H9 (cell line): ENCODE measurements around the gene NCKAP5. TPM values are rescaled to one million over a fixed set of nuclear protein-coding genes. Genes with fewer than 3 reads are reported as not detected.

Source experiments
- DNase-seq: peaks from one replicate; pipeline ENCODE4 v3.0.0-alpha.2; 2017
- H2AFZ ChIP-seq: one replicate; pipeline ENCODE4 v1.6.1; 2013; ENCODE audit warnings: mild to moderate bottlenecking, low read length, control low read depth, moderate library complexity
- H2AK5ac ChIP-seq: 2 replicates; pipeline ENCODE4 v1.6.1; 2013; ENCODE audit warnings: low read length, control low read depth, mixed read lengths; ENCODE audit not compliant: insufficient read length
- H2BK120ac ChIP-seq: one replicate; pipeline ENCODE4 v1.6.1; 2013; ENCODE audit warnings: low read depth, mild to moderate bottlenecking, low read length, control low read depth, inconsistent platforms; ENCODE audit not compliant: poor library complexity, severe bottlenecking
- H2BK12ac ChIP-seq: 2 replicates; pipeline ENCODE4 v1.6.1; 2013; ENCODE audit warnings: low read length, control low read depth, mixed read lengths, low read depth; ENCODE audit not compliant: insufficient read length
- H2BK15ac ChIP-seq: 2 replicates; pipeline ENCODE4 v1.6.1; 2013; ENCODE audit warnings: low read depth, low read length, control low read depth
- H2BK20ac ChIP-seq: one replicate; pipeline ENCODE4 v1.6.1; 2013; ENCODE audit warnings: low read depth, mild to moderate bottlenecking, low read length, control low read depth, inconsistent platforms; ENCODE audit not compliant: poor library complexity, severe bottlenecking
- H2BK5ac ChIP-seq: 2 replicates; pipeline ENCODE4 v1.6.1; 2013; ENCODE audit warnings: low read length, control low read depth, mixed read lengths; ENCODE audit not compliant: insufficient read length
- H3K14ac ChIP-seq: 2 replicates; pipeline ENCODE4 v1.6.1; 2013; ENCODE audit warnings: low read length, control low read depth; ENCODE audit not compliant: insufficient read depth
- H3K18ac ChIP-seq: 2 replicates; pipeline ENCODE4 v1.6.1; 2013; ENCODE audit warnings: low read depth, mild to moderate bottlenecking, mixed read lengths, low read length, control low read depth; ENCODE audit not compliant: insufficient read length
- H3K23ac ChIP-seq: 2 replicates; pipeline ENCODE4 v1.6.1; 2013; ENCODE audit warnings: low read length, control low read depth, mixed read lengths, low read depth; ENCODE audit not compliant: insufficient read length
- H3K23me2 ChIP-seq: 2 replicates; pipeline ENCODE4 v1.6.1; 2013; ENCODE audit warnings: low read depth, mild to moderate bottlenecking, mixed read lengths, low read length, control low read depth; ENCODE audit not compliant: insufficient read length, poor library complexity, severe bottlenecking
- H3K27ac ChIP-seq: 2 replicates; pipeline ENCODE4 v1.5.1; 2013; ENCODE audit warnings: low read length, control low read depth, mixed read lengths, low read depth; ENCODE audit not compliant: insufficient read length
- H3K27me3 ChIP-seq: 2 replicates; pipeline ENCODE4 v1.6.1; 2013; ENCODE audit warnings: low read length, control low read depth, inconsistent platforms; ENCODE audit not compliant: insufficient read depth
- H3K4ac ChIP-seq: 2 replicates; pipeline ENCODE4 v1.6.1; 2013; ENCODE audit warnings: low read depth, mild to moderate bottlenecking, control low read depth, inconsistent platforms, low read length, moderate library complexity
- H3K4me1 ChIP-seq: 2 replicates; pipeline ENCODE4 v1.6.1; 2013; ENCODE audit warnings: low read length, control low read depth, inconsistent platforms; ENCODE audit not compliant: insufficient read depth
- H3K4me2 ChIP-seq: 2 replicates; pipeline ENCODE4 v1.6.1; 2013; ENCODE audit warnings: low read length, control low read depth, mixed read lengths; ENCODE audit not compliant: insufficient read length, insufficient read depth
- H3K56ac ChIP-seq: 2 replicates; pipeline ENCODE4 v1.6.1; 2013; ENCODE audit warnings: low read depth, mild to moderate bottlenecking, mixed read lengths, low read length, control low read depth; ENCODE audit not compliant: insufficient read length
- H3K79me1 ChIP-seq: 2 replicates; pipeline ENCODE4 v1.6.1; 2013; ENCODE audit warnings: low read depth, mild to moderate bottlenecking, moderate library complexity, low read length, control low read depth, inconsistent platforms; ENCODE audit not compliant: insufficient read depth, poor library complexity, severe bottlenecking
- H3K79me2 ChIP-seq: 2 replicates; pipeline ENCODE4 v1.6.1; 2013; ENCODE audit warnings: low read length, control low read depth, inconsistent platforms; ENCODE audit not compliant: insufficient read depth
- H3K9ac ChIP-seq: 2 replicates; pipeline ENCODE4 v1.6.1; 2013; ENCODE audit warnings: low read length, control low read depth, mixed read lengths; ENCODE audit not compliant: insufficient read length; ENCODE audit errors: extremely low read depth
- H3K9me3 ChIP-seq: one replicate; pipeline ENCODE4 v1.6.1; 2013; ENCODE audit warnings: low read depth, low read length, inconsistent platforms; ENCODE audit not compliant: control insufficient read depth
- H3T11ph ChIP-seq: one replicate; pipeline ENCODE4 v1.6.1; 2013; ENCODE audit warnings: mild to moderate bottlenecking, low read length, control low read depth, inconsistent platforms
- H4K20me1 ChIP-seq: one replicate; pipeline ENCODE4 v1.6.1; 2013; ENCODE audit not compliant: control insufficient read depth, insufficient read length, insufficient read depth
- H4K5ac ChIP-seq: 2 replicates; pipeline ENCODE4 v1.6.1; 2013; ENCODE audit warnings: low read depth, mild to moderate bottlenecking, mixed read lengths, low read length, control low read depth; ENCODE audit not compliant: insufficient read length
- H4K8ac ChIP-seq: replicated peaks from 2 replicates; pipeline ENCODE4 v1.6.1; 2013; ENCODE audit warnings: low read length, control low read depth, mixed read lengths, low read depth; ENCODE audit not compliant: insufficient read length
- H4K91ac ChIP-seq: 2 replicates; pipeline ENCODE4 v1.6.1; 2013; ENCODE audit warnings: low read depth, mild to moderate bottlenecking, moderate library complexity, mixed read lengths, low read length, control low read depth; ENCODE audit not compliant: insufficient read length
- H3K27ac Mint-ChIP-seq, 3 experiments: 2 replicates in 2 of 3; 3 replicates in 1 of 3; pipeline ENCODE4 v1.8.0; 2020 to 2021; ENCODE audit warnings: mixed read lengths in 3 of 3, mild to moderate bottlenecking in 1 of 3, moderate library complexity in 1 of 3
- H3K27me3 Mint-ChIP-seq: 2 replicates; pipeline ENCODE4 v1.8.0; 2021; ENCODE audit warnings: low read depth, mild to moderate bottlenecking, moderate library complexity, mixed read lengths
- H3K36me3 Mint-ChIP-seq, 3 experiments: 2 replicates in 2 of 3; 3 replicates in 1 of 3; pipeline ENCODE4 v1.8.0; 2020 to 2021; ENCODE audit warnings: low read depth in 3 of 3, mixed read lengths in 3 of 3; ENCODE audit not compliant: insufficient read depth in 1 of 3
- H3K4me1 Mint-ChIP-seq, 2 experiments: 2 replicates each; pipeline ENCODE4 v1.8.0; 2020; ENCODE audit warnings: mixed read lengths in 2 of 2
- H3K4me3 Mint-ChIP-seq, 2 experiments: 2 replicates in 1 of 2; 3 replicates in 1 of 2; pipeline ENCODE4 v1.8.0; 2020 to 2021; ENCODE audit warnings: mild to moderate bottlenecking in 2 of 2, mixed read lengths in 2 of 2, moderate library complexity in 1 of 2
- H3K9me3 Mint-ChIP-seq, 2 experiments: 2 replicates in 1 of 2; 3 replicates in 1 of 2; pipeline ENCODE4 v1.8.0; 2020; ENCODE audit warnings: mild to moderate bottlenecking in 2 of 2, mixed read lengths in 2 of 2, moderate library complexity in 1 of 2
- WGBS: extraction: QIAGEN DNeasy Blood & Tissue Kit; methylation state at CpG from one replicate; pipeline ENCODE4 v1.1.7; 2013; ENCODE audit warnings: missing lambda C conversion rate, low lambda C conversion rate, mixed read lengths; ENCODE audit not compliant: insufficient read length; ENCODE audit errors: extremely low coverage; 5-methylcytosine and 5-hydroxymethylcytosine counted together
- total RNA-seq: library from RNA; stranded (reverse); gene quantifications from 2 replicates; pipeline ENCODE4 v1.2.1, GENCODE V29; 2021
- TF ChIP-seq, protein P1 (sequence below): fragments of 200-600 bp; sonication (generic); conservative IDR thresholded peaks from 3 replicates; pipeline ENCODE4 v1.8.0; 2021; ENCODE audit warnings: antibody characterized with exemption, mild to moderate bottlenecking

NCKAP5 gene
- total RNA-seq, 1 experiment from 2014 or later, result 0.26 TPM

DNA sequence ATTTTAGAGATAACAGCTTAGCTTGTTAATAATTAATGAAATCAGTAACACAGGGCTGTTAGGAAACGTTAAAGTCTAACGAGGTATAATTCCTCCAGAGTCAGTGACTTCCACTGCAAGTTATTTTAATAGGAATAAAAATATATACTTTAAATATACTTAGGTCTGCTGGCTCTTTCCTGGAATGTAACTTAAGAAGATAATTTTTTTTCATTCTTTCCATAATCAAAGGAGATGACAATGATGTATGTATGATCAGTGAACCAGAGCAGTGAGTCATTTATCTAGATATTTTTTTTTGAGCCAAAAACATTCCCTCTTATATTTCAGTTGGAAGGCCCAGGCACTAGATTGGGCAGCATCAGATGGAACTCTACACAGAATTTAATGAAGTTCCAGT, 794.1 kb downstream of the NCKAP5 start:
- Histone ChIP-seq H2BK120ac (no peak overlapping the region), H3K23me2 (no peaks in the 10 kb centered on the region), H2AFZ (no peak overlapping the region), H3K9me3 (no peaks in the 10 kb centered on the region), H3K4me2 (no peak overlapping the region), H2BK5ac (no peak overlapping the region), H4K5ac (no peak overlapping the region), H3K27ac (no peak overlapping the region), H3K27me3 (no peaks in the 10 kb centered on the region), H4K20me1 (no peaks in the 10 kb centered on the region), H3K4me1 (no peaks in the 10 kb centered on the region), H3K56ac (no peak overlapping the region), H3K18ac (no peak overlapping the region), H2BK12ac (no peak overlapping the region), H3K9ac (no peak overlapping the region), H3K79me1 (no peaks in the 10 kb centered on the region), H2BK15ac (no peak overlapping the region), H2AK5ac (no peak overlapping the region), H4K8ac (no peak overlapping the region), H2BK20ac (no peak overlapping the region), H3K23ac (no peak overlapping the region), H4K91ac (no peak overlapping the region), H3K79me2 (no peaks in the 10 kb centered on the region), H3K14ac (no peak overlapping the region), H3K4ac (no peak overlapping the region), H3T11ph (no peak overlapping the region)
- Mint-ChIP-seq H3K27ac (no peak overlapping the region), H3K27me3 (no peaks in the 10 kb centered on the region), H3K9me3 (no peaks in the 10 kb centered on the region; a peak in 1 of 5 replicates), H3K36me3 (no peaks in the 10 kb centered on the region), H3K4me3 (no peak overlapping the region), H3K4me1 (no peaks in the 10 kb centered on the region)
- no CpG with 5 or more reads among the region's 2 CpGs for WGBS
- no peak for DNase-seq
- TF ChIP-seq, protein P1, sequence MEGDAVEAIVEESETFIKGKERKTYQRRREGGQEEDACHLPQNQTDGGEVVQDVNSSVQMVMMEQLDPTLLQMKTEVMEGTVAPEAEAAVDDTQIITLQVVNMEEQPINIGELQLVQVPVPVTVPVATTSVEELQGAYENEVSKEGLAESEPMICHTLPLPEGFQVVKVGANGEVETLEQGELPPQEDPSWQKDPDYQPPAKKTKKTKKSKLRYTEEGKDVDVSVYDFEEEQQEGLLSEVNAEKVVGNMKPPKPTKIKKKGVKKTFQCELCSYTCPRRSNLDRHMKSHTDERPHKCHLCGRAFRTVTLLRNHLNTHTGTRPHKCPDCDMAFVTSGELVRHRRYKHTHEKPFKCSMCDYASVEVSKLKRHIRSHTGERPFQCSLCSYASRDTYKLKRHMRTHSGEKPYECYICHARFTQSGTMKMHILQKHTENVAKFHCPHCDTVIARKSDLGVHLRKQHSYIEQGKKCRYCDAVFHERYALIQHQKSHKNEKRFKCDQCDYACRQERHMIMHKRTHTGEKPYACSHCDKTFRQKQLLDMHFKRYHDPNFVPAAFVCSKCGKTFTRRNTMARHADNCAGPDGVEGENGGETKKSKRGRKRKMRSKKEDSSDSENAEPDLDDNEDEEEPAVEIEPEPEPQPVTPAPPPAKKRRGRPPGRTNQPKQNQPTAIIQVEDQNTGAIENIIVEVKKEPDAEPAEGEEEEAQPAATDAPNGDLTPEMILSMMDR, result no peak
